ENCODE data around the gene ACP6.

ACP6 gene

GRCh38 chr1:147611021-147611426 is 59.3 kb downstream of the ACP6 start (continued):
- no peak for TF ChIP-seq ZBTB49 (tag by site-specific recombination; IDR thresholded peaks at IDR 0.05; ENCODE audit: low read depth)
- no peak for TF ChIP-seq MEIS1 (CRISPR knock-in tag; IDR thresholded peaks at IDR 0.05; ENCODE audit: borderline replicate concordance)
- TF ChIP-seq MZF1 (tag by site-specific recombination; IDR thresholded peaks at IDR 0.05; ENCODE audit: borderline replicate concordance): no peak
- no peak for TF ChIP-seq ZNF132 (tag by site-specific recombination; IDR thresholded peaks at IDR 0.05; ENCODE audit: borderline replicate concordance)
- TF ChIP-seq GLI4 (tag by site-specific recombination; IDR thresholded peaks at IDR 0.05): no peak
- TF ChIP-seq ZNF341 (tag by site-specific recombination; IDR thresholded peaks at IDR 0.05; ENCODE audit: low read depth): no peak

GRCh38 chr1:147609358-147609757 is 61.0 kb downstream of the ACP6 start:
- H3K36me3 ChIP-seq (ENCODE audit: control insufficient read depth in 2 of 2, insufficient read depth in 1 of 2, low read length in 2 of 2): peaks cover 4 to 95% of the 10 kb centered on the region in 2 experiments
- H3K9me3 ChIP-seq (ENCODE audit: control insufficient read depth, insufficient read depth, low read depth, low read length): no peaks in the 10 kb centered on the region
- no peaks in the 10 kb centered on the region for H3K4me1 ChIP-seq (ENCODE audit: control insufficient read depth, insufficient read depth, low read length)
- H3K27ac ChIP-seq (ENCODE audit: extremely low read depth, low read depth, low read length): no peak overlapping the region
- ChIA-PET POLR2A (no interaction called here), CTCF (no interaction called here)
- no peak overlapping the region for H3K4me3 ChIP-seq (ENCODE audit: low read depth, low read length)
- TF ChIP-seq ZNF837 (tag by site-specific recombination; IDR thresholded peaks at IDR 0.05) (no peak), GLIS1 (tag by site-specific recombination; IDR thresholded peaks at IDR 0.05) (no peak), OVOL3 (tag by site-specific recombination; IDR thresholded peaks at IDR 0.05) (no peak), ZSCAN23 (tag by site-specific recombination; IDR thresholded peaks at IDR 0.05) (no peak), ZNF529 (tag by site-specific recombination; IDR thresholded peaks at IDR 0.05; ENCODE audit: insufficient replicate concordance) (no peak), ZBTB44 (tag by site-specific recombination; IDR thresholded peaks at IDR 0.05) (no peak), ZBTB49 (tag by site-specific recombination; IDR thresholded peaks at IDR 0.05; ENCODE audit: low read depth) (no peak)
- TF ChIP-seq, protein P1, sequence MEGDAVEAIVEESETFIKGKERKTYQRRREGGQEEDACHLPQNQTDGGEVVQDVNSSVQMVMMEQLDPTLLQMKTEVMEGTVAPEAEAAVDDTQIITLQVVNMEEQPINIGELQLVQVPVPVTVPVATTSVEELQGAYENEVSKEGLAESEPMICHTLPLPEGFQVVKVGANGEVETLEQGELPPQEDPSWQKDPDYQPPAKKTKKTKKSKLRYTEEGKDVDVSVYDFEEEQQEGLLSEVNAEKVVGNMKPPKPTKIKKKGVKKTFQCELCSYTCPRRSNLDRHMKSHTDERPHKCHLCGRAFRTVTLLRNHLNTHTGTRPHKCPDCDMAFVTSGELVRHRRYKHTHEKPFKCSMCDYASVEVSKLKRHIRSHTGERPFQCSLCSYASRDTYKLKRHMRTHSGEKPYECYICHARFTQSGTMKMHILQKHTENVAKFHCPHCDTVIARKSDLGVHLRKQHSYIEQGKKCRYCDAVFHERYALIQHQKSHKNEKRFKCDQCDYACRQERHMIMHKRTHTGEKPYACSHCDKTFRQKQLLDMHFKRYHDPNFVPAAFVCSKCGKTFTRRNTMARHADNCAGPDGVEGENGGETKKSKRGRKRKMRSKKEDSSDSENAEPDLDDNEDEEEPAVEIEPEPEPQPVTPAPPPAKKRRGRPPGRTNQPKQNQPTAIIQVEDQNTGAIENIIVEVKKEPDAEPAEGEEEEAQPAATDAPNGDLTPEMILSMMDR (tag by site-specific recombination; IDR thresholded peaks at IDR 0.05): no peak
- TF ChIP-seq, protein P2, sequence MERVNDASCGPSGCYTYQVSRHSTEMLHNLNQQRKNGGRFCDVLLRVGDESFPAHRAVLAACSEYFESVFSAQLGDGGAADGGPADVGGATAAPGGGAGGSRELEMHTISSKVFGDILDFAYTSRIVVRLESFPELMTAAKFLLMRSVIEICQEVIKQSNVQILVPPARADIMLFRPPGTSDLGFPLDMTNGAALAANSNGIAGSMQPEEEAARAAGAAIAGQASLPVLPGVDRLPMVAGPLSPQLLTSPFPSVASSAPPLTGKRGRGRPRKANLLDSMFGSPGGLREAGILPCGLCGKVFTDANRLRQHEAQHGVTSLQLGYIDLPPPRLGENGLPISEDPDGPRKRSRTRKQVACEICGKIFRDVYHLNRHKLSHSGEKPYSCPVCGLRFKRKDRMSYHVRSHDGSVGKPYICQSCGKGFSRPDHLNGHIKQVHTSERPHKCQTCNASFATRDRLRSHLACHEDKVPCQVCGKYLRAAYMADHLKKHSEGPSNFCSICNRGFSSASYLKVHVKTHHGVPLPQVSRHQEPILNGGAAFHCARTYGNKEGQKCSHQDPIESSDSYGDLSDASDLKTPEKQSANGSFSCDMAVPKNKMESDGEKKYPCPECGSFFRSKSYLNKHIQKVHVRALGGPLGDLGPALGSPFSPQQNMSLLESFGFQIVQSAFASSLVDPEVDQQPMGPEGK (tag by site-specific recombination; IDR thresholded peaks at IDR 0.05): no peak

Data from HEK293 (cell line).